GM12874 (cell line): ENCODE results near the gene IL17C.

Source experiments
- CTCF ChIP-seq: IDR thresholded peaks from 2 replicates; pipeline ENCODE4 v1.5.1; 2011; ENCODE audit warnings: low read depth, mild to moderate bottlenecking, control low read depth, low read length, moderate library complexity; ENCODE audit not compliant: insufficient read depth

The IL17C gene

GRCh38 chr16:88601313-88602036 is 36.9 kb upstream of the IL17C start:
- TF ChIP-seq CTCF, result no peak

- no peak for TF ChIP-seq CTCF
Observed at GRCh38 chr16:88602091-88602490, 36.3 kb upstream of the IL17C start.

GRCh38 chr16:88605186-88606147 is 32.9 kb upstream of the IL17C start:
- TF ChIP-seq CTCF, result no peak

GRCh38 chr16:88606148-88606757 is 32.1 kb upstream of the IL17C start:
- no peak for TF ChIP-seq CTCF

GRCh38 chr16:88608076-88608475 is 30.3 kb upstream of the IL17C start:
- TF ChIP-seq CTCF, result no peak

- TF ChIP-seq CTCF, result peak; percentile 23; the same call in 1 of the 2 replicates
Observed at GRCh38 chr16:88610080-88610479, 28.3 kb upstream of the IL17C start.
